ENCODE measurements around the gene NDUFA7.
"Not testable (repeated sequence)": the region's sequence is repeated elsewhere in the genome, so short reads cannot be mapped to it uniquely, and the experiment has no call there.

Gene NDUFA7

DNA sequence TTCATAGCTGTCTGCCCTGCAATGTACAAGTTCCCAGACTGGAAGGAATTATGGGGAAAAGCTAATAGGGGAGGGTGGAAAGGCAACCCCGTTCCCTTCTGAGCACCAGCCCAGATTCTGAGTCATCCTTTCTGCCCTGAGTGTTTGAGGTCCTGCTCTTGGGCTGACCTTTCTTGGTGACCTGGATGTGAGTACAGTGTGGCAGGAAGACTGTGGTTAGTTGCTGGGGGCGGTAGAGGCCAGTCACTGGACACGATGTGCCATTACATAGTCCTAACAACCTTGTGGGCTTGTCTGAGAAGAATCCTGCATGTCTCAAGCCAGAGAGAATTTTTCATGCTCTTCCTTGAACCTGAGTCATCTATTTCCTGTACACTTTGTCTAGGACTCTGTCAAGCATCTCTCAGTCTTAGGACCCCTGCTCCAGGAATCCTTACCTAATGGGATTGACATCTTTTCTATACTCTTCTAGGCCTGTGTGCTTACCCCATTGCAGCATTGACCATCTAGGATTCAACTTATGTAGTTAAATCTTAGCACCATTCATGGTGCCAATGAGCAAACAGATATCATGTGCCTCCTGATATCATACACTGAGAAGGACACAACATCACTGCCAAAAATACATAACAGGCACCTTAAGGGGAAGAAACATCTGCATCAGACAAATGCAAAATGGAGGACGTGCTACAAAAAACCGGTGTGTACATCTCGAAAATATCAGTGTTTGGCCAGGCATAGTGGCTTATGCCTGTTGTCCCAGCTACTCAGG lies 34.6 kb upstream of the NDUFA7 start:
- no peak overlapping the region for H3K27ac Mint-ChIP-seq
- DNase-seq: no peak
- H3K27me3 Mint-ChIP-seq: peaks cover 20 to 22% of the 10 kb centered on the region in 2 donors
- H3K4me1 Mint-ChIP-seq (ENCODE audit: low read depth in 2 of 2): peaks cover 3 to 4% of the 10 kb centered on the region in 2 donors
- ATAC-seq (replicated peaks): no peak
- no peaks in the 10 kb centered on the region for H3K9me3 Mint-ChIP-seq
- no peaks in the 10 kb centered on the region for H3K36me3 Mint-ChIP-seq (ENCODE audit: insufficient read depth)
- no peak overlapping the region for H3K4me3 Mint-ChIP-seq

DNA sequence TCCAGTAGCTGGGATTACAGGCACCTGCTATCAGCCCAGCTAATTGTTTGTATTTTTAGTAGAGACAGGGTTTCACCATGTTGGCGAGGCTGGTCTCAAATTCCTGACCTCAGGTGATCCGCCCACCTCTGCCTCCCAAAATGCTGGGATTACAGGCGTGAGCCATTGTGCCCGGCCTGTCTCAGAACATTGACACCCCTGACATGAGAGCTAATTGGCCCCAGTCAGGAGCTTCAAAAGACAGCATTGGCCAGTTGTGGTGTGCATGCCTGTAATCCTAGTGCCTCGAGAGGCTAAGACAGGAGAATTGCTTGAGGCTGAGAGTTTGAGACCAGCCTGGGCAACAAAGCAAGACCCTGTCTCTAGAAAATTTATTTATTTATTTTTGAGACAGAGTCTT lies 31.7 kb upstream of the NDUFA7 start:
- not testable (repeated sequence) for ATAC-seq (replicated peaks); H3K27ac Mint-ChIP-seq; H3K36me3 Mint-ChIP-seq (ENCODE audit: insufficient read depth)

DNA sequence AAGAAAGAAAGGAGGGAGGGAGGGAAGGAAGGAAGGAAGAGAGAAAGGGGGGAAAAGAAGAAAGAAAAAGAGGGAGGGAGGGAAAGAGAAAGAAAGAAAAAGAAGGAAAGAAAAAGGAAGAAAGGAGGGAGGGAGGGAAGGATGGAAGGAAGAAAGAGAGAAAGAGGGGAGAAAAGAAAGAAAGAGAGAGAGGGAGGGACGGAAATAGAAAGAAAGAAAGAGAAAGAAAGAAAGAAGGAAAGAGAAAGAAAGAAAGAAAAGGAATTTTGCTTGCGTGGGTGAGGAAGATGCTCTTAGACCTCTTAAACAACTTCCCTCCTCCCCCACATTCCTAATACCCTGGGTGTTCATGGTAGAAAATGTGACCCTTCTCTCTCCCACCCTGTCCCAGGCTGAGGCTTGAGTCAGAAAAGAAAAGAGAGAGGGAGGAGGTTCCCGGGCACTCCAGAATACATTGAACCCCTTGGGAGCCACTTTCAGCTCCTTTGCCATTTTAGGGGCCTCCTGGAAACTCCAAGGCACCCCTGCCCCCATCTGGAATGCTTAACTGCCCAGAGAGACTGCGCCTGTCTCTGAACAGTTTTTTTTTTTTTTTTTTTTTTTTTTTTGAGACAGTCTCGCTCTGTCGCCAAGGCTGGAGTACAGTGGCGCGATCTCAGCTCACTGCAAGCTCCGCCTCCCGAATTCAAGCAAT lies 31.1 kb upstream of the NDUFA7 start:
- H3K4me1 Mint-ChIP-seq (ENCODE audit: low read depth in 2 of 2): peaks cover 3 to 4% of the 10 kb centered on the region in 2 donors
- no peak overlapping the region for H3K27ac Mint-ChIP-seq
- no peaks in the 10 kb centered on the region for H3K9me3 Mint-ChIP-seq
- H3K4me3 Mint-ChIP-seq: no peak overlapping the region
- H3K36me3 Mint-ChIP-seq (ENCODE audit: insufficient read depth): no peaks in the 10 kb centered on the region
- H3K27me3 Mint-ChIP-seq: peaks cover 26 to 27% of the 10 kb centered on the region in 2 donors
- no peak for DNase-seq
- no peak for ATAC-seq (replicated peaks)

More for the DNA sequence above, 31.7 kb upstream of the NDUFA7 start:
- DNase-seq; H3K4me1 Mint-ChIP-seq (ENCODE audit: low read depth in 2 of 2); H3K9me3 Mint-ChIP-seq; H3K4me3 Mint-ChIP-seq: not testable (repeated sequence)
- peaks cover 26 to 27% of the 10 kb centered on the region in 2 donors for H3K27me3 Mint-ChIP-seq

DNA sequence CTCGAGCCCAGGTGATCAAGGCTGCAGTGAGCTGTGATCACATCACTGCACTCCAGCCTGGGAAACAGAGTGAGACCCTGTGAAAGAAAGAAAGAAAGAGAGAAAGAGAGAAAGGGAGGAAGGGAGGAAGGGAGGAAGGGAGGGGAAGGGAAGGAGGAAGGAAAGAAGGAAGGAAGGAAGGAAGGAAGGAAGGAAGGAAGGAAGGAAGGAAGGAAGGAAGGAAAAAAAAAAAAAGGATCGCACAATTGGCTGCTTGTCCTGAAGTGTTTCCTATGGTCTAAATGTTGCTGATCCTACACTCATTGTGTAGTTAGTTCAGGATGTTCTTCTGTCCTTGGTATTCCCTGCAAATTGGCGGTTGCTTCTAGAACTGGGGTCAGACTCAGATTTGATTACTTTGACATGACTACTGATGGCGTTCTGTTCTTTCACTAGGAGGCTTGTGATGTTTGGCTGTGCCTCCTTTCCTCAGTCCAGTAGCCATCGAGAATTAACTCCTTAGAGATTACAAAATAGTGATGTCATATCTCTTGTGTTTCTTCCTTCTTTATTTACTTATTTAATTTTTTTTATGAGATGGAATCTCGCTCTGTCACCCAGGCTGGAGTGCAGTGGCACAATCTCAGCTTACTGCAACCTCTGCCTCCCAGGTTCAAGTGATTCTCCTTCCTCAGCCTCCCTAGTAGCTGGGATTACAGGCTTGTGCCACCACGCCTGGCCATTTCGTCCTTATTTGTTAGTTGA lies 28.6 kb upstream of the NDUFA7 start:
- peaks cover 26 to 27% of the 10 kb centered on the region in 2 donors for H3K27me3 Mint-ChIP-seq
- not testable (repeated sequence) for H3K27ac Mint-ChIP-seq

DNA sequence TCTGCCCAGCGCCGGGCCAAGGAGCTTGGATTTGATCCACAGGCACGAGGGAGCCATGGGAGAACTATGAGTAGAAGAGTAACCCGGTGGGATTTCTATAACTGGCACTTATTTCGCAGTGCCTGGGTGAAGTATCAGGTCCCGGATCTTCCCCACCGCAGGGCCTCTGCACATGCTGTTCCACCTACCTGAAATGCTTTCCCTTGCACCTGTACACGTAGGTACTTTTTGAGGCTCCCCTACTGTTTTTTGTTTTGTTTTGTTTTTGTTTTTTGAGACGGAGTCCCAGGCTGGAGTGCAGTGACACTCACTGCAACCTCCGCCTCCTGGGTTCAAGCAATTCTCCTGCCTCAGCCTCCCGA lies 22.3 kb upstream of the NDUFA7 start:
- ATAC-seq (replicated peaks): no peak
- H3K27ac Mint-ChIP-seq: no peak overlapping the region
- H3K36me3 Mint-ChIP-seq (ENCODE audit: insufficient read depth): no peaks in the 10 kb centered on the region
- DNase-seq: no peak
- H3K27me3 Mint-ChIP-seq: peaks cover 6 to 7% of the 10 kb centered on the region in 2 donors
- H3K9me3 Mint-ChIP-seq: no peaks in the 10 kb centered on the region
- peak overlapping the region; percentile 80 to 83 for H3K4me3 Mint-ChIP-seq
- H3K4me1 Mint-ChIP-seq (ENCODE audit: low read depth in 2 of 2): peaks cover 5 to 13% of the 10 kb centered on the region in 2 donors

More for the DNA sequence above, 28.6 kb upstream of the NDUFA7 start:
- H3K36me3 Mint-ChIP-seq (ENCODE audit: insufficient read depth); DNase-seq; ATAC-seq (replicated peaks); H3K4me1 Mint-ChIP-seq (ENCODE audit: low read depth in 2 of 2); H3K4me3 Mint-ChIP-seq; H3K9me3 Mint-ChIP-seq: not testable (repeated sequence)

DNA sequence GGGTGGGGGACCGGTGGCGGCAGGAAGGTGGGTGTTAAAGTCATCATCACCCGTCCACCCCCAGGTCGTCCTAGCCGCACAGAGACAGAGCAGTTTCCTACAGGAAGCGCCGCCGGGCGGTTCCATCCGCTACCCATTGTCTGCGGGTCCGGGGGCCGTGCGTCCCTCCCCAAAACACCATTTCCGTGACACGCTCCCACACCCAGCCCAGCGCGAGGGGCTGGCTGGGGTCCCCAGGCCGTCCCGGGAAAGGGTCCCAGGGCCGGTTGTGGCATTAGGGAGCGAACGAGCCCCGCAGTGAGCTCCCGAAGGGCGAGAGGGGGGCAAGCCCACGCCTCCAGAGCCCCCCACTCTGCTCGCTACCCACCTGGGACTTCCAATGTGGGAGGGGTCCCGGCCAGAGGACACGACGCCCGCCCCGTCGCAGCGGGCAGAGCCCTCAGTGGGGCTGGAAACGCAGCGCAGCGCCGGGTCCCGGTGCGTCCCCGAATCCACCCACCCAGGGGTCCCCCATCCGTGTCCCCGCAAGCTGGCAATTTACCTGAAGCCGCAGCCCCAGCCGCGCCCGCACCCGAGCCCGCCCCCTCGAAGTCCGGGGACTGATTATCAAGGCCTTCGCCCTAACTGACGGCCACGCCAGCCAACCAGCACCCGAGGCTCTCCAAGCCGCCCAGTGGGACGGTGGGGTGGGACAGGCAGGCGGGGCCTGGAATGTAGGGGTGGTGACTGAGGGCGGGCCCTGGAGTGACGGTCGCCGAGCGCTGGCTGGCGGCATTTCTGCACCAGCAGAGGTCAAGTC lies 21.7 kb upstream of the NDUFA7 start, which contains the start of gene KANK3:
Gene KANK3, minus strand, starts transcription at position 579 of the 799 bp plus-strand sequence. CDS start 5,434 bp downstream, outside the sequence.
- Mint-ChIP-seq H3K27ac (peak within 1 kb of the TSS; percentile 22 to 69), H3K27me3 (peaks cover 6 to 10% of the 10 kb centered on the region in 2 donors), H3K36me3 (ENCODE audit: insufficient read depth) (no peaks in the 10 kb centered on the region), H3K4me3 (peak within 1 kb of the TSS; percentile 80 to 83), H3K4me1 (ENCODE audit: low read depth in 2 of 2) (peaks cover 5 to 13% of the 10 kb centered on the region in 2 donors), H3K9me3 (no peaks in the 10 kb centered on the region)
- peak; percentile 98 for ATAC-seq (replicated peaks)
- peak; percentile 83 to 89 (median 87) for DNase-seq

DNA sequence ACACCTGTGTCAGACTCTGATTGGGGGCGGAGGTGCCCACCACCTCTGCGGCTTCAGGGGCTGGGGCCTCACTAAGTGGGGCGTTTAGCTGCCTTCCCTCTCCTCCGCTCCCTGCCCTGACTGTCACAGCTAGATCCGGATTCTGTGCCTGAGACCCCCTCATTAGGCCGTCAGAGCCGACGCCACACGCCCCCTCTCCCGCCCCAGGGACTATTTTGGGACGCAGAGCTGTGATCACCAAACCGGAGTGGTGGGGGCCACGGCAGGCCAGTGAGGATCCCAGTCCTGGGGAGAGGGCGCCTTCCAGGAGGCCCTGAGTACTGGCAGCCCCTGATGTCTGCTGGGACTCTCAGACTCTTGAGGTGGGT lies 21.1 kb upstream of the NDUFA7 start:
- DNase-seq: no peak
- H3K27ac Mint-ChIP-seq: peak overlapping the region; percentile 22 to 69
- peaks cover 6 to 16% of the 10 kb centered on the region in 2 donors for H3K27me3 Mint-ChIP-seq
- no peaks in the 10 kb centered on the region for H3K9me3 Mint-ChIP-seq
- no peaks in the 10 kb centered on the region for H3K36me3 Mint-ChIP-seq (ENCODE audit: insufficient read depth)
- ATAC-seq (replicated peaks): no peak
- H3K4me3 Mint-ChIP-seq: peak overlapping the region; percentile 80 to 83
- H3K4me1 Mint-ChIP-seq (ENCODE audit: low read depth in 2 of 2): peaks cover 8 to 13% of the 10 kb centered on the region in 2 donors

DNA sequence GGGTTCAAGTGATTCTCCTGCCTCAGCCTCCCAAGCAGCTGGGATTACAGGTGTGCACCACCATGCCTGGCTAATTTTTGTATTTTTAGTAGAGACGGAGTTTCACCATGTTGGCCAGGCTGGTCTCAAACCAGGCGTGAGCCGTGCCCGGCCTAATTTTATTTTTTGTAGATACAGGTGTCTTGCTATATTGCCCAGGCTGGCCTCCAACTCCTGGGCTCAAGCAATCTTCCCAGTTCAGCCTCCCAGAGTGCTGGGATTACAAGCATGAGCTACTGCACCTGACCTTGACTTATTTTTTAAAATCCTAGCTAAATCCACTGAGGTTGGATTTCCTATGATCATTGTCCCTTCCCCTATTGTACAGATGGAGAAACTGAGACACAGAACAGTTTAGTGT lies 20.3 kb upstream of the NDUFA7 start:
- H3K9me3 Mint-ChIP-seq; DNase-seq; ATAC-seq (replicated peaks); H3K36me3 Mint-ChIP-seq (ENCODE audit: insufficient read depth): not testable (repeated sequence)
- peaks cover 8 to 13% of the 10 kb centered on the region in 2 donors for H3K4me1 Mint-ChIP-seq (ENCODE audit: low read depth in 2 of 2)
- H3K27me3 Mint-ChIP-seq: peaks cover 10 to 20% of the 10 kb centered on the region in 2 donors
- H3K4me3 Mint-ChIP-seq: peak overlapping the region; percentile 80 to 83
- H3K27ac Mint-ChIP-seq: peak overlapping the region; percentile 22 to 69

DNA sequence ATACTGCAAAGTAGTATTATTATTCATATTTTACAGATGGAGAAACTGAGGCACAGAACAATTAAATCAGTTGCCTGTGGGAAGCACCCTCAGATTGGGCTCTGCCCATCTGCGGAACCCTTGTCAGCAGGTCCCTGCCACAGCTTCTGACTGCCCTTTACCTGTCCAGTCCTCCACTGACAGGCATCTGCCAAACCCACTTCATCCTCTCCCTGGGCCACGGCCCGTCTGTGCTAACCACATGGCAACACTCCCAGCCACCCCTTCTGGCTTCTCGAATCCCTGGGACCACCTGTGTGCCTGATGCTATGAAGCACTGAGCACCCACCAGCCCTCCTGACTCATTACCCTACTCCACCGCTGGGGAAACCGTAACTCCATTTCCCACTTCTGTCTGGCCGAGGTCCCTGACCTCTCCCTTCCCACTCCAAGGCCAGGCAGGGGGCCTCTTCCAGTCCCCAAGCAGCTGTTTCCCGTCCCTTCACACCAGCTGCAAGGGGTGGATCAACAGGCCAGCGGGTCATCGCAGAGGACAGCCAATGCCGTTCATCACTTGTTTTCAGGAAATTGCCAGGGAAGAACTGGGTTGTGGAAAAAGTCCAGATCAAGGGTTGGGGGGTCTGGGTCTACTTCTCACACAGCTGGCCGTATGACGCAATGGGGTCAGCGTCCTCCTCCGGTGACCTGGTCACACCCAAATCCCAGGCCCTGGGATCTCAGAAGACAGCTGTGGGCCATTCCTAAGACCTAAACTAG lies 19.3 kb upstream of the NDUFA7 start:
- Mint-ChIP-seq H3K9me3 (no peaks in the 10 kb centered on the region), H3K36me3 (ENCODE audit: insufficient read depth) (no peaks in the 10 kb centered on the region), H3K27ac (peak overlapping the region in 1 of 2 donors; percentile 41), H3K4me1 (ENCODE audit: low read depth in 2 of 2) (peaks cover 13% of the 10 kb centered on the region in 2 donors), H3K4me3 (no peak overlapping the region), H3K27me3 (peaks cover 12 to 30% of the 10 kb centered on the region in 2 donors)
- no peak for ATAC-seq (replicated peaks)
- no peak for DNase-seq

DNA sequence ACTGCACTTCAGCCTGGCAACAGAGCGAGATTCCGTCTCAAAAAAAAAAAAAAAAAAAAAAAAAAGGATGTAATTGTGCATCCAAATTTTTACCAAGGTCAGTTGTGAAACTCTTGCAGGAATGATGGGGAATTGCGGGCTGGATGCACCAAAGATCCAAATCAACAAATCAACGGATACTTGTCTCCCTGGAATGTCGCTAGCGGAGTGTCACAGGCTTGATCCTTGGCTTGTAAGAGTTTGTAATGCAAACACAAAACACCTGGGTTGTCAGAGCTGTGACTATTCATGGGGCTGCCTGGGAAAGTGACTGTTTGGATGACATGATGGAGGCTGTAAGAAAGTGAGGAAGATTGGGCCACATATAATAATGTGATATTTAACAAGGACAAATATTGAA lies 17.7 kb upstream of the NDUFA7 start:
- no peak overlapping the region for H3K27ac Mint-ChIP-seq
- peaks cover 12 to 32% of the 10 kb centered on the region in 2 donors for H3K27me3 Mint-ChIP-seq
- H3K4me3 Mint-ChIP-seq: no peak overlapping the region
- H3K9me3 Mint-ChIP-seq: no peaks in the 10 kb centered on the region
- no peak for ATAC-seq (replicated peaks)
- H3K4me1 Mint-ChIP-seq (ENCODE audit: low read depth in 2 of 2): peaks cover 12 to 13% of the 10 kb centered on the region in 2 donors
- no peaks in the 10 kb centered on the region for H3K36me3 Mint-ChIP-seq (ENCODE audit: insufficient read depth)
- no peak for DNase-seq

DNA sequence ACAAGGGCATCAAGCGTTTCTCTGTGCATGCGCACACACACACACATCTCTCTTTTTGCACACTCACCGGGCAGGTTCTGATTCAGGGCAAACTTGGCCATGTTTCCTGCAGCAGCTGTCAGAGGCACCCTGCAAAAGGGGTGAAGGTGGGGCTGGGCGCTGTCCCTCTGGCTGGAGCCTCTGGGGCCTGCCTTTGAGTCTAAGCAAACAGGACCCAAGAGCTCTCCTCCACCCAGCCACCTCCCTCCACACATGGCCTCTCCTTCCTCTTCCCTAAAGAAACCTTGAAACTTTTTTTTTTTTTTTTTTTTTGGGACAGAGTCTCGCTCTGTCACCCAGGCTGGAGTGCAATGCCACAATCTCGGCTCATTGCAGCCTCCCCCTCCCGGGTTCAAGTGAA lies 16.6 kb upstream of the NDUFA7 start:
- no peak for DNase-seq
- H3K36me3 Mint-ChIP-seq (ENCODE audit: insufficient read depth): peaks cover 4% of the 10 kb centered on the region
- H3K27ac Mint-ChIP-seq: no peak overlapping the region
- H3K4me1 Mint-ChIP-seq (ENCODE audit: low read depth in 2 of 2): peaks cover 7 to 9% of the 10 kb centered on the region in 2 donors
- peaks cover 12 to 25% of the 10 kb centered on the region in 2 donors for H3K27me3 Mint-ChIP-seq
- no peak for ATAC-seq (replicated peaks)
- H3K4me3 Mint-ChIP-seq: no peak overlapping the region
- no peaks in the 10 kb centered on the region for H3K9me3 Mint-ChIP-seq

DNA sequence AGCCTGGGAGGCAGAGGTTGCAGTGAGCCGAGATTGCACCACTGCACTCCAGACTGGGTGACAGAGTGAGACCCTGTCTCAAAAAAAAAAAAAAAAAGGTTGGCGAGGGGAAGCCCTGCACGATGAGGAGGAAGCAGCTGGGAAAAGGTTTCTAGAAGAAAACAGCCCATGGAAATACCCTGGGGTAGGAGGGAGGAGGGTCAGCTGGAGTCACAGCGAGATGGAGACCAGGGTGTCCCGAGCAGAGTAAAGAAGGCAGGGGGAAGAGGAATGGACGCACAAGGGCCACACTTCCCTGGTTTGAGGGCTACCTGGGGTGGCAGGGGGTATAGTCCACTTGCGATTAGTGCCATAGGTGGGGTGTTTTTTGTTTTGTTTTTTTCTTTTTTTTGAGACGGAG lies 15.5 kb upstream of the NDUFA7 start:
- Mint-ChIP-seq H3K36me3 (ENCODE audit: insufficient read depth) (peaks cover 4% of the 10 kb centered on the region), H3K4me3 (peak overlapping the region in 1 of 2 donors; percentile 25), H3K9me3 (no peaks in the 10 kb centered on the region)

More for the DNA sequence above, 15.5 kb upstream of the NDUFA7 start:
- DNase-seq: no peak
- no peak overlapping the region for H3K27ac Mint-ChIP-seq
- H3K27me3 Mint-ChIP-seq: peaks cover 12 to 25% of the 10 kb centered on the region in 2 donors
- peaks cover 5 to 9% of the 10 kb centered on the region in 2 donors for H3K4me1 Mint-ChIP-seq (ENCODE audit: low read depth in 2 of 2)
- no peak for ATAC-seq (replicated peaks)

Data from effector memory CD8-positive, alpha-beta T cell (primary cell).